H1 (cell line): ENCODE results near the gene EXOSC5. TPM values are rescaled to one million over a fixed set of nuclear protein-coding genes. Genes with fewer than 3 reads are reported as not detected.
A peak's percentile ranks its signal among the peaks of the same experiment; 100 is the strongest.

Experiments used
- CTCF ChIA-PET: fragments of 300-600 bp; sonication (Branson Sonifier 250); formaldehyde crosslinking; loops from one replicate; lab custom pipeline; 2021; ENCODE audit not compliant: partially characterized antibody; lab: Charles Lee
- POLR2A ChIA-PET: fragments of 300-600 bp; sonication (Branson Sonifier 250); formaldehyde crosslinking; loops from one replicate; lab custom pipeline; 2021; ENCODE audit warnings: inconsistent platforms; ENCODE audit not compliant: partially characterized antibody; lab: Charles Lee
- DNase-seq, 2 experiments: peaks; one replicate each; pipeline versions ENCODE4 v3.0.0 to v3.0.0-alpha.2; 2010 to 2022; ENCODE audit warnings: low spot score in 2 of 2, low read depth in 1 of 2, mixed read lengths in 1 of 2
- FAIRE-seq: peaks from 2 replicates; lab custom pipeline; 2011; peaks lifted over from hg19 to GRCh38; lab: Jason Lieb, UNC
- H2AFZ ChIP-seq: 2 replicates; pipeline ENCODE4 v1.8.1; 2012; ENCODE audit warnings: low read length, inconsistent platforms
- H2AK5ac ChIP-seq: 2 replicates; pipeline ENCODE4 v1.6.1; 2013; ENCODE audit warnings: low read depth, low read length
- H2BK120ac ChIP-seq: replicated peaks from 2 replicates; pipeline ENCODE3; 2013; ENCODE audit warnings: low read depth, low read length, inconsistent platforms
- H2BK12ac ChIP-seq: 2 replicates; pipeline ENCODE4 v1.6.1; 2013; ENCODE audit warnings: low read depth, low read length
- H2BK15ac ChIP-seq: 2 replicates; pipeline ENCODE4 v1.6.1; 2013; ENCODE audit warnings: low read length
- H2BK20ac ChIP-seq: 2 replicates; pipeline ENCODE4 v1.6.1; 2013; ENCODE audit warnings: low read length
- H2BK5ac ChIP-seq: 2 replicates; pipeline ENCODE4 v1.6.1; 2013; ENCODE audit warnings: low read depth, low read length
- H3K14ac ChIP-seq: 2 replicates; pipeline ENCODE4 v1.6.1; 2013; ENCODE audit warnings: inconsistent platforms; ENCODE audit not compliant: insufficient read length
- H3K18ac ChIP-seq: 2 replicates; pipeline ENCODE4 v1.6.1; 2013; ENCODE audit warnings: low read length; ENCODE audit errors: extremely low read depth
- H3K23ac ChIP-seq: 2 replicates; pipeline ENCODE4 v1.6.1; 2013; ENCODE audit warnings: inconsistent platforms; ENCODE audit not compliant: insufficient read length
- H3K23me2 ChIP-seq: 2 replicates; pipeline ENCODE4 v1.6.1; 2013; ENCODE audit warnings: low read depth, low read length
- H3K27ac ChIP-seq: 2 replicates; pipeline ENCODE4 v1.6.1; 2011; ENCODE audit warnings: low read depth, low read length, inconsistent platforms
- H3K27me3 ChIP-seq, 4 experiments: replicated peaks in 1 of 4; 1 replicate in 1 of 4; 2 replicates in 3 of 4; pipeline versions ENCODE4 v1.6.1 to v1.8.1; 2011 to 2013; ENCODE audit warnings: low read length in 3 of 4, mild to moderate bottlenecking in 3 of 4, inconsistent platforms in 2 of 4, mixed read lengths in 2 of 4, moderate library complexity in 1 of 4; ENCODE audit not compliant: control insufficient read depth in 3 of 4, insufficient read depth in 3 of 4; ENCODE audit errors: extremely low read depth in 1 of 4
- H3K36me3 ChIP-seq, 4 experiments: 2 replicates each; pipeline versions ENCODE4 v1.6.1 to v1.8.1; 2011 to 2013; ENCODE audit warnings: mild to moderate bottlenecking in 4 of 4, low read length in 3 of 4, moderate library complexity in 2 of 4, control low read depth in 1 of 4, inconsistent platforms in 1 of 4; ENCODE audit not compliant: insufficient read depth in 4 of 4, control insufficient read depth in 2 of 4
- H3K4ac ChIP-seq: replicated peaks from 2 replicates; pipeline ENCODE3; 2013; ENCODE audit warnings: low read length, low read depth, mixed read lengths, inconsistent platforms; ENCODE audit not compliant: insufficient read length
- H3K4me1 ChIP-seq, 4 experiments: replicated peaks in 1 of 4; 1 replicate in 1 of 4; 2 replicates in 3 of 4; pipeline versions ENCODE4 v1.6.1 to v1.8.1; 2011 to 2013; ENCODE audit warnings: low read length in 3 of 4, inconsistent platforms in 2 of 4, mixed read lengths in 1 of 4; ENCODE audit not compliant: insufficient read depth in 4 of 4, control insufficient read depth in 3 of 4
- H3K4me2 ChIP-seq, 2 experiments: 2 replicates each; pipeline versions ENCODE4 v1.6.1 to v1.8.1; 2011 to 2013; ENCODE audit warnings: low read depth in 2 of 2, low read length in 2 of 2, control low read depth in 1 of 2, inconsistent platforms in 1 of 2, mild to moderate bottlenecking in 1 of 2; ENCODE audit not compliant: insufficient read depth in 1 of 2
- H3K4me3 ChIP-seq, 4 experiments: fragments of 200-600, 300-600 bp in 1 of 4; sonication (generic), shearing (Covaris generic), sonication (Bioruptor Twin) in 1 of 4; 2 replicates each; pipeline versions ENCODE4 v1.5.1 to v1.8.1; 2011 to 2016; ENCODE audit warnings: low read length in 4 of 4, low read depth in 3 of 4, control low read depth in 2 of 4, inconsistent platforms in 2 of 4, mild to moderate bottlenecking in 2 of 4, mixed read lengths in 1 of 4, moderate library complexity in 1 of 4; ENCODE audit not compliant: insufficient read depth in 2 of 4; ENCODE audit errors: extremely low read depth in 1 of 4
- H3K56ac ChIP-seq: replicated peaks from 2 replicates; pipeline ENCODE3; 2013; ENCODE audit warnings: low read depth, mild to moderate bottlenecking, mixed read lengths, low read length, inconsistent platforms; ENCODE audit not compliant: insufficient read length
- H3K79me1 ChIP-seq: 2 replicates; pipeline ENCODE4 v1.6.1; 2013; ENCODE audit warnings: low read depth, low read length, control low read depth
- H3K79me2 ChIP-seq, 2 experiments: 2 replicates each; pipeline versions ENCODE4 v1.6.1 to v1.8.1; 2012 to 2013; ENCODE audit warnings: low read length in 2 of 2, mild to moderate bottlenecking in 2 of 2, inconsistent platforms in 1 of 2; ENCODE audit not compliant: insufficient read depth in 2 of 2, control insufficient read depth in 1 of 2
- H3K9ac ChIP-seq, 4 experiments: replicated peaks in 1 of 4; 1 replicate in 1 of 4; 2 replicates in 3 of 4; pipeline versions ENCODE4 v1.6.1 to v1.8.1; 2011 to 2013; ENCODE audit warnings: low read depth in 3 of 4, low read length in 3 of 4, control low read depth in 2 of 4, mild to moderate bottlenecking in 2 of 4, moderate library complexity in 2 of 4, inconsistent platforms in 1 of 4; ENCODE audit errors: extremely low read depth in 1 of 4
- H3K9me3 ChIP-seq, 2 experiments: 2 replicates each; pipeline versions ENCODE4 v1.6.1 to v1.8.1; 2012 to 2013; ENCODE audit warnings: mild to moderate bottlenecking in 2 of 2, moderate library complexity in 2 of 2, control low read depth in 1 of 2, inconsistent platforms in 1 of 2, low read depth in 1 of 2, low read length in 1 of 2, mixed read lengths in 1 of 2; ENCODE audit not compliant: insufficient read depth in 2 of 2
- H4K20me1 ChIP-seq, 2 experiments: replicated peaks in 1 of 2; 2 replicates each; pipeline versions ENCODE3 to v1.8.1; 2011 to 2013; ENCODE audit warnings: inconsistent platforms in 2 of 2, low read length in 2 of 2, mild to moderate bottlenecking in 1 of 2; ENCODE audit not compliant: insufficient read depth in 2 of 2, control insufficient read depth in 1 of 2
- H4K5ac ChIP-seq: 2 replicates; pipeline ENCODE4 v1.6.1; 2013; ENCODE audit warnings: low read length, low read depth, mixed read lengths, inconsistent platforms; ENCODE audit not compliant: insufficient read length
- H4K8ac ChIP-seq: 2 replicates; pipeline ENCODE4 v1.8.0; 2013; ENCODE audit warnings: mild to moderate bottlenecking, moderate library complexity, low read length, inconsistent platforms; ENCODE audit not compliant: insufficient read depth; ENCODE audit errors: extremely low read depth
- H4K91ac ChIP-seq: replicated peaks from 2 replicates; pipeline ENCODE3; 2013; ENCODE audit warnings: low read length, mixed read lengths, inconsistent platforms; ENCODE audit not compliant: insufficient read length
- RXRA ChIP-seq: IDR thresholded peaks from 2 replicates; pipeline ENCODE4 v1.6.1; 2011; ENCODE audit warnings: low read depth, mild to moderate bottlenecking, low read length, moderate library complexity; ENCODE audit not compliant: insufficient read depth
- WGBS, 2 experiments: shearing (Covaris generic) in 1 of 2; methylation state at CpG; one replicate each; pipeline versions ENCODE4 v1.1.6 to v1.1.7; 2013 to 2015; ENCODE audit warnings: low lambda C conversion rate in 2 of 2, mixed read lengths in 2 of 2, inconsistent platforms in 1 of 2, low coverage in 1 of 2, missing lambda C conversion rate in 1 of 2; ENCODE audit not compliant: insufficient replicate concordance in 2 of 2, insufficient coverage in 1 of 2, insufficient read length in 1 of 2; ENCODE audit errors: extremely low coverage in 1 of 2, missing lambda C conversion rate in 1 of 2; 5-methylcytosine and 5-hydroxymethylcytosine counted together
- polyA plus RNA-seq, 7 experiments: library from polyadenylated mRNA; depleted of rRNA in 3 of 7; stranded (reverse) in 5 of 7; unstranded in 2 of 7; fragments of >200 nt in 5 of 7; fragments of 200-250 nt in 2 of 7; gene quantifications; 1 replicate in 5 of 7; 2 replicates in 1 of 7; 4 replicates in 1 of 7; pipeline versions ENCODE4 v1.2.1 to v1.2.3, GENCODE V29; 2011 to 2013; ENCODE audit warnings: missing spikeins in 2 of 7, mixed read lengths in 2 of 7
- total RNA-seq: library from RNA; stranded (reverse); fragmentation: NEBNext Ultra II Directional; extraction: Animal tissue kit (Norgen Biotek cat#: 25700); gene quantifications from 2 replicates; pipeline ENCODE4 v1.2.1, GENCODE V29; 2021

The EXOSC5 gene
- total and polyA plus RNA-seq, 2 of the 8 experiments (the other 6 are each of a cell fraction or from before 2014, with no cell fraction given), result 56.2 to 92.8 TPM

- H3K36me3 ChIP-seq, result peaks cover 0 to 6% (median 2%) of the 10 kb centered on the region in 4 experiments; a peak in 4 of 8 replicates
- no peak overlapping the region for H2BK12ac ChIP-seq
- no peak overlapping the region for H3K14ac ChIP-seq
- no peak overlapping the region for H3K9ac ChIP-seq
- no peak overlapping the region for H2AFZ ChIP-seq
- FAIRE-seq, result no peak
- WGBS, 2 experiments, result 89% methylated on average over 20 of the region's 21 CpGs; no CpG with 5 or more reads in 1 of the 2 experiments
- H3K4me3 ChIP-seq, result no peak overlapping the region
- POLR2A ChIA-PET, result interaction anchor here (1.0 to 1.6 kb wide), 5 partner anchors 9 to 32 kb away, joined by 3 to 9 read pairs (median 4); partner anchors contain the start of gene DMAC2
- no peak overlapping the region for H3K56ac ChIP-seq
- H3K4ac ChIP-seq, result no peak overlapping the region
- CTCF ChIA-PET, result interaction anchor here (1.1 to 1.7 kb wide), 5 partner anchors 11 to 37 kb away, joined by 3 to 5 read pairs (median 3); partner anchors contain the start of gene DMAC2
- no peaks in the 10 kb centered on the region for H3K27me3 ChIP-seq
- no peak overlapping the region for H4K91ac ChIP-seq
- no peak overlapping the region for H2AK5ac ChIP-seq
- H3K4me2 ChIP-seq, result no peak overlapping the region
- no peak overlapping the region for H3K23ac ChIP-seq
- no peaks in the 10 kb centered on the region for H4K20me1 ChIP-seq
- 0 out of 2 replicates have a peak overlapping the region, but pooled peaks have one; percentile 12 for H4K8ac ChIP-seq
- H3K9me3 ChIP-seq, result no peaks in the 10 kb centered on the region
- no peak for TF ChIP-seq RXRA
- H3K79me1 ChIP-seq, result no peaks in the 10 kb centered on the region
- H2BK5ac ChIP-seq, result no peak overlapping the region
- peaks cover 10% of the 10 kb centered on the region for H3K23me2 ChIP-seq
- DNase-seq, result no peak
- H2BK15ac ChIP-seq, result no peak overlapping the region
- no peak overlapping the region for H4K5ac ChIP-seq
- no peak overlapping the region for H3K18ac ChIP-seq
- no peak overlapping the region for H3K27ac ChIP-seq
- H3K4me1 ChIP-seq, result peaks cover 0 to 18% (median 4%) of the 10 kb centered on the region in 4 experiments; a peak in 5 of 7 replicates
- H3K79me2 ChIP-seq, result no peaks in the 10 kb centered on the region
- no peak overlapping the region for H2BK120ac ChIP-seq
- H2BK20ac ChIP-seq, result no peak overlapping the region
Observed at GRCh38 chr19:41424335-41425173, 27.4 kb upstream of the EXOSC5 start.
